ENCODE measurements around the gene FGD5.

- TF ChIP-seq POLR2A (IDR thresholded peaks at IDR 0.05) (no peak), CTCF (IDR thresholded peaks at IDR 0.05) (no peak)
These were observed 103.3 kb downstream of the FGD5 start for GRCh38 chr3:14921811-14922705.

All from esophagus squamous epithelium (tissue), 4 donors.